GM23338 (cell line): ENCODE data around the gene IZUMO2. TPM values are rescaled to one million over a fixed set of nuclear protein-coding genes. Genes with fewer than 3 reads are reported as not detected.

Experiments
- ATAC-seq: fragments of 200-7000 bp; cut with Tn5 transposase; 3 replicates; pipeline ENCODE4 v1.9.1; 2020
- DNase-seq: peaks from one replicate; pipeline ENCODE4 v3.0.0-alpha.2; 2015; ENCODE audit warnings: low spot score
- H2AFZ ChIP-seq: fragments of 200-600 bp; sonication (generic); 2 replicates; pipeline ENCODE4 v1.8.0; 2016; ENCODE audit warnings: antibody characterized with exemption, mild to moderate bottlenecking, moderate library complexity
- H3F3A ChIP-seq: fragments of 200-600 bp; sonication (generic); replicated peaks from 2 replicates; pipeline ENCODE4 v1.8.0; 2017; ENCODE audit warnings: antibody characterized with exemption, mixed run types, low read depth
- H3K27ac ChIP-seq: fragments of 200-600 bp; sonication (generic); 2 replicates; pipeline ENCODE4 v1.6.1; 2016; ENCODE audit warnings: low read depth
- H3K27me3 ChIP-seq: fragments of 200-600 bp; sonication (generic); 2 replicates; pipeline ENCODE4 v1.8.0; 2016; ENCODE audit warnings: mild to moderate bottlenecking, mixed run types, moderate library complexity; ENCODE audit not compliant: insufficient read depth
- H3K36me3 ChIP-seq: fragments of 200-600 bp; sonication (generic); 2 replicates; pipeline ENCODE4 v1.8.0; 2016; ENCODE audit warnings: mild to moderate bottlenecking; ENCODE audit not compliant: insufficient read depth
- H3K4me1 ChIP-seq: fragments of 200-600 bp; sonication (generic); 2 replicates; pipeline ENCODE4 v1.8.0; 2016; ENCODE audit warnings: mild to moderate bottlenecking, moderate library complexity; ENCODE audit not compliant: insufficient read depth
- H3K4me2 ChIP-seq: fragments of 200-600 bp; sonication (generic); 2 replicates; pipeline ENCODE4 v1.7.1; 2017; ENCODE audit warnings: mixed run types
- H3K4me3 ChIP-seq: fragments of 200-600 bp; sonication (generic); 2 replicates; pipeline ENCODE4 v1.6.1; 2016; ENCODE audit warnings: mixed run types
- H3K79me2 ChIP-seq: fragments of 200-600 bp; sonication (generic); replicated peaks from 2 replicates; pipeline ENCODE4 v1.8.0; 2017; ENCODE audit warnings: mild to moderate bottlenecking; ENCODE audit not compliant: insufficient read depth
- H3K9me2 ChIP-seq: fragments of 200-600 bp; sonication (generic); 2 replicates; pipeline ENCODE4 v1.8.0; 2017; ENCODE audit not compliant: insufficient read depth
- H4K20me1 ChIP-seq: fragments of 200-600 bp; sonication (generic); replicated peaks from 2 replicates; pipeline ENCODE4 v1.8.0; 2017; ENCODE audit warnings: mild to moderate bottlenecking; ENCODE audit not compliant: insufficient read depth
- H3K27ac Mint-ChIP-seq: 2 replicates; pipeline ENCODE4 v1.8.0; 2020; ENCODE audit warnings: inconsistent platforms, mild to moderate bottlenecking, moderate library complexity, mixed read lengths
- H3K27me3 Mint-ChIP-seq: 3 replicates; pipeline ENCODE4 v1.8.0; 2022; ENCODE audit warnings: low read depth, mild to moderate bottlenecking, moderate library complexity, mixed read lengths, inconsistent platforms; ENCODE audit not compliant: insufficient read depth, poor library complexity
- H3K36me3 Mint-ChIP-seq: 3 replicates; pipeline ENCODE4 v1.8.0; 2021; ENCODE audit warnings: low read depth, mild to moderate bottlenecking, inconsistent platforms, moderate library complexity, mixed read lengths
- H3K4me1 Mint-ChIP-seq: 3 replicates; pipeline ENCODE4 v1.8.0; 2020; ENCODE audit warnings: mild to moderate bottlenecking, inconsistent platforms, mixed read lengths
- H3K4me3 Mint-ChIP-seq: 3 replicates; pipeline ENCODE4 v1.8.0; 2021; ENCODE audit warnings: moderate library complexity, mild to moderate bottlenecking, inconsistent platforms, mixed read lengths
- H3K9me3 Mint-ChIP-seq: 3 replicates; pipeline ENCODE4 v1.8.0; 2020; ENCODE audit warnings: moderate library complexity, mild to moderate bottlenecking, inconsistent platforms, mixed read lengths
- CREB1 ChIP-seq: fragments of 250-450 bp; sonication (Bioruptor Pico); IDR thresholded peaks from 2 replicates; pipeline ENCODE4 v1.5.0; 2020; ENCODE audit warnings: low read depth, mild to moderate bottlenecking, moderate library complexity
- CTCF ChIP-seq, 2 experiments: fragments of 200-600 bp in 1 of 2; sonication (generic) in 1 of 2; conservative IDR thresholded peaks; 2 replicates each; pipeline versions ENCODE4 v1.5.1 to v1.6.1; 2016 to 2017; ENCODE audit warnings: antibody characterized with exemption in 2 of 2, low read depth in 2 of 2, mild to moderate bottlenecking in 2 of 2, moderate library complexity in 1 of 2
- JUNB ChIP-seq: IDR thresholded peaks from one replicate; pipeline ENCODE4 v1.6.1; 2016; ENCODE audit warnings: antibody characterized with exemption; ENCODE audit not compliant: unreplicated experiment
- REST ChIP-seq: IDR thresholded peaks from one replicate; pipeline ENCODE4 v1.6.1; 2018; ENCODE audit warnings: antibody characterized with exemption; ENCODE audit not compliant: unreplicated experiment
- polyA plus RNA-seq: library from polyadenylated mRNA; unstranded; fragments of >200 nt; fragmentation: Nextera tagmentation; extraction: Ambion mirVana; gene quantifications from 2 replicates; pipeline ENCODE4 v1.2.1, GENCODE V29; 2016
- total RNA-seq: library from RNA; depleted of rRNA; stranded (reverse); fragments of >200 nt; shearing (Covaris generic); gene quantifications from 2 replicates; pipeline ENCODE4 v1.2.3, GENCODE V29; 2014

The IZUMO2 gene
- total and polyA plus RNA-seq, 2 experiments from 2014 or later: 3.1 to 5.0 TPM

GRCh38 chr19:50158577-50158976 lies 4.5 kb downstream of the IZUMO2 start:
- H3K27me3 ChIP-seq: no peaks in the 10 kb centered on the region
- no peak overlapping the region for H3K4me2 ChIP-seq
- Mint-ChIP-seq H3K9me3 (peaks cover 96% of the 10 kb centered on the region), H3K36me3 (peaks cover 28% of the 10 kb centered on the region), H3K27me3 (peaks cover 14% of the 10 kb centered on the region), H3K4me3 (no peak overlapping the region), H3K27ac (no peak overlapping the region), H3K4me1 (no peaks in the 10 kb centered on the region; the same call in 2 of the 3 replicates)
- no peaks in the 10 kb centered on the region for H3F3A ChIP-seq
- no peak overlapping the region for H3K27ac ChIP-seq
- no peaks in the 10 kb centered on the region for H4K20me1 ChIP-seq
- no peaks in the 10 kb centered on the region for H3K9me2 ChIP-seq
- ATAC-seq (no peak), DNase-seq (no peak)
- no peak overlapping the region for H3K4me3 ChIP-seq
- H3K36me3 ChIP-seq: no peaks in the 10 kb centered on the region
- no peaks in the 10 kb centered on the region for H3K79me2 ChIP-seq
- H3K4me1 ChIP-seq: peaks cover 12% of the 10 kb centered on the region; the same call in 1 of the 2 replicates
- no peak for TF ChIP-seq REST
- TF ChIP-seq CTCF (conservative IDR thresholded peaks at IDR 0.05; ENCODE audit: low read depth in 2 of 2): no peak
- TF ChIP-seq CREB1 (CRISPR knock-in tag): no peak
- no peak overlapping the region for H2AFZ ChIP-seq

- H3K79me2 ChIP-seq: no peaks in the 10 kb centered on the region
- ATAC-seq (no peak), DNase-seq (peak; percentile 80)
- Mint-ChIP-seq H3K36me3 (peaks cover 30% of the 10 kb centered on the region), H3K4me1 (no peaks in the 10 kb centered on the region; the same call in 2 of the 3 replicates), H3K27me3 (peaks cover 10% of the 10 kb centered on the region), H3K4me3 (no peak overlapping the region), H3K27ac (no peak overlapping the region), H3K9me3 (peaks cover 94% of the 10 kb centered on the region)
- no peaks in the 10 kb centered on the region for H3K36me3 ChIP-seq
- H3K9me2 ChIP-seq: no peaks in the 10 kb centered on the region
- no peaks in the 10 kb centered on the region for H3K27me3 ChIP-seq
- no peaks in the 10 kb centered on the region for H3F3A ChIP-seq
- H4K20me1 ChIP-seq: no peaks in the 10 kb centered on the region
- H3K4me2 ChIP-seq: no peak overlapping the region
- peaks cover 15% of the 10 kb centered on the region; the same call in 1 of the 2 replicates for H3K4me1 ChIP-seq
- no peak overlapping the region for H3K27ac ChIP-seq
- peak; percentile 74 to 87 for TF ChIP-seq CTCF (conservative IDR thresholded peaks at IDR 0.05; ENCODE audit: low read depth in 2 of 2)
- no peak for TF ChIP-seq JUNB
- no peak overlapping the region for H2AFZ ChIP-seq
- no peak overlapping the region for H3K4me3 ChIP-seq
Observed at GRCh38 chr19:50155520-50156109, 7.5 kb downstream of the IZUMO2 start.
